NOMO-1 treated with DMSO at 0.1 percent for 48 hours (cell line): ENCODE results near the gene ZPLD1.
A peak's percentile ranks its signal among the peaks of the same experiment; 100 is the strongest.

ENCODE experiments used
- DNase-seq: peaks from one replicate; lab custom pipeline; 2025; ENCODE audit not compliant: unreplicated experiment; lab: John Stamatoyannopoulos, UW

The ZPLD1 gene

DNA sequence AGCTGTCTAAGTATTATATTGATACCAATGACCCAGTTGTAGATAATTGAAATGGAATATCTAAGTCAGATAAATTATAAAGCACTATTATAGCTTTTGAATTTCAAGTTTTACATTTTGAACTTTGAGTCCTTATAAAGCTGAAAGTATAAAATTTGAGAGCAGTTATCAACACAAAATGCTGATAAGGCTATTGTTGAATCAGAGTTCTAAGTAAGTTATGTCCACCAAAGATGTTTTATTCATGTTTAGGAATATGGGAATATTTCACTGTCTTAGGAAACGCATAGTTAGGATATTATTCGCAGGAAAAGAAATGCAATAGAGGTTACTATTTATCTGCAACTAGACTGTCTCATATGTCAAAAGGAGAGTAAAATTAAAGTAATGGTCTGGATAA is 29.4 kb downstream of the ZPLD1 start:
- DNase-seq: no peak

DNA sequence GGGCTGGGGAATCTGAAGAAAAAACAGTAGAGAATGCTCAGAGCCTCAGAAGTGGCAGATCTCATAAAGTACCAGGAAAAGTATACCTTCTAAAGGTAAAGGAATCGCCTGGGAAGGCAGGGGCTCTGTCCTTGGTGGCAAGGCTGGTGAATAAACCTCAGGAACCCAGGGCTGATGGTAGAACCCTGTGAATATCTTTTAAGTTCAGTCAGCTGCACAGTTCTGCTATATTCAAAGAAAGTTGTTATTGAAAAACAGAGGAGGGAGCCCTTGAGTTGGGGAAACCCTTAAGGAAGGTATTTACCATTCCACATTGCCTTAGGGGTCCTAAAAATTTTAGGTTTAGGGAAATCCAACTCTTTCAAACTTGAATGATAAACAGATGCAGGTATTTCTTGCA is 31.2 kb downstream of the ZPLD1 start:
- peak; percentile 19 for DNase-seq

GRCh38 chr3:102470066-102470465 is 35.3 kb downstream of the ZPLD1 start:
- no peak for DNase-seq

DNA sequence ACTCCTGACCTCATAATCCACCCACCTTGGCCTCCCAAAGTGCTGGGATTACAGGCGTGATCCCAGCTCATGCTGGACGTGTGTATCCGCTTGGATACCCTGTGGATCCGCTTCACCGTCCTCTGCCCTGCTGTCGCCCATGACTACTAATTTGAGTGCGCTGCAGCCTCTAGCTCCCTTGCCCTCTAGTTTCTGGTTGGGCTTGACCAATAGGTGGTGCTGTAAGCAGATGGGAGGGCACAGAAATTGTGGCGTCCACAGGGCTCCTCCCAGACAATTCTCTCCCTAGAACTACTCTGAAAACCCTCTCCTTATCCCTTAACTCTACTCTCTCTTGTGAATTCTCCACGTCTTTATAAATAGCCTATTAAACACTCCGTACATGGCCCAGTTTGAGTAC is 36.2 kb downstream of the ZPLD1 start:
- no peak for DNase-seq

GRCh38 chr3:102471491-102471890 is 36.7 kb downstream of the ZPLD1 start:
- DNase-seq: no peak

DNA sequence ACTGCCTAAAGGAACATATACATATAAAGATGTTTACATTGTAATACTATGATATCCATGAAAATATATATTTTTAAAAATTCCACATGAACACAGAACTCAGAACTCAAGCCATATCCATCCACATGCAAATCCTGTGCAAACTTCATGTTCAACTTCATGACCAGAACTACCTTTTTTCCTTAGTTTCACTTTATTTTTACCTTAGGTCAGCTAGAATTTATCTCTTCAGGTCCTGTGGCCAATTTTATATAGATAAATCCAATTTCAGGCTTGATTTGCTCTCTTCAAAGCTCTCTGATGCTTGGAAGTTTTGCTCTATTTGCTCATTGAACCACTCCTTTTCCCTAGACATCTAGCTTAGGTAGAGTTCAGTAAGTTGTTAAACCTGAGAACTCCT is 38.8 kb downstream of the ZPLD1 start:
- no peak for DNase-seq

DNA sequence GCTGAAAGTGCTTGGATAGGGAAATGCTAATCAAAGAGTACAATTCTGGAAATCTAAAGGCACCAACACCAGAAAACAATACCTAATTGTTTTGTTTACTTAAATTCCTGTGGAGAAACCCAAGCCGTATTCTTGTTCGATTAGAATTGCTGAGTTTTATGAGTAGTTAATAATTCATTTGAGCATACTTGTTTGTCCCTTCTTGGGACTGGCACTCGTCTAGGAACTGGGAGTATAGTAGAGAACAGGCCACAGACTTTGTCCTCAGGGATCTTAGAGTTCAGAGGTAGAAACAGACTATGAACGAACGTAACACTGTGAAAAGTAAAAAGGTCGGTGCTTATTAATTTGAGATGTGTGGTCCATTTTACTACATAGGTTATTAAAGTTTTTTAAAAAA is 39.4 kb downstream of the ZPLD1 start:
- DNase-seq: no peak

GRCh38 chr3:102476198-102476597 is 41.4 kb downstream of the ZPLD1 start:
- no peak for DNase-seq

GRCh38 chr3:102478160-102478559 is 43.3 kb downstream of the ZPLD1 start:
- DNase-seq: no peak

DNA sequence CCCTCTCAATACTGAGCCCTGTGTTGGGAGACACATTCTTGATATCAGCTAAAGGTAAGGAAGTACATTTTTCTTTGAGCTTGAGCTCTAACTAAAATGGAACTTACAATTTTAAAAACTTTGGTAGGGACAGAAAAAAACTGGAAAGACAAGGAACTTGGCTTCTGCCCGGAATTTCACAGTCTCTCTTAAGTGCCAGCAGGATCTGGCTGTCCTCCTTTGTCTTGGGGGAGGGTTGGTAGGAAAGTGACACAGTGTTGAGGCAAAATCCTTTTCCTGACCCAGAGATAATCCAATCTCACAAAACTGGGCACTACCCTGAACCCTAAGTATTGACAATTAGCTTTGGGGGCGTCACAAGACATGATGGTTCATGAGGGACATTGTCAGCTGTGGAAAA is 45.3 kb downstream of the ZPLD1 start:
- DNase-seq: no peak

DNA sequence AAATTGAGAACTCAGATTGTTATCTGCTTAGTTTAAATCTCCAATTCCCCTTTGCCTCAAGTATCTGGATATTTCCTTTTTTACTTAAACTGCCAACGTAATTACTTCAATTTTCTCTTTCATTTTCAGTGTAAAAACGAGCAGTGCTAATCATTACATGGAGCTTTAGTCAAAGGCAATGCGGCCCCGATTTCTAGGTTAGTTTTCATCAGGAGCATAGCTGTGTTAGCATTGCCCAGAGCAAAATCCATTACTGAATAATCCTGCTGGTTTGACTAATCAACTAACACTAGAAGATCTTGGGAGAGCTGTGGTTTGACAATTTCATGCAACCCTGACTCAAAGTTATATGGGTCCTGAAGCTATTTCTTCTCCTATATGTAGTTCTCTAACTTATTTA is 46.2 kb downstream of the ZPLD1 start:
- DNase-seq: peak; percentile 20

GRCh38 chr3:102483556-102483955 is 48.7 kb downstream of the ZPLD1 start:
- DNase-seq: no peak

DNA sequence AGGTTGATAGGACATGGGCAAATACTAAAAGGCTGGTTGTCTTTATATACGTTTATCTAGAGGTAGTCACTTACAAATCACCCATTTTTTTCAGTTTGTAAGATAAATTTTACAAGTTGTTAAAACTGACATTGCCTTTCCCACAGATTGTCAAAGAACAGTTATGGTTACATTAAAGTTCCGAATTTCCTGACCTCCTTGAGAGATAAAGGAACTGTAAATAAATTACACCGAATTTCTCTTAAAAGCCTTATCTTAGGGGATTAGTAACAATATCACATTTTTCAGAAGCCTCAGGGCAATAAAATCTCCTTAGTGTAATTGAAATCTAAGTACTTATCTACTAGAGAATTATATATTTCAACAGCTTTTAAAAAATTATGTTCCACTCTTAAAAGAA is 49.5 kb downstream of the ZPLD1 start:
- no peak for DNase-seq

DNA sequence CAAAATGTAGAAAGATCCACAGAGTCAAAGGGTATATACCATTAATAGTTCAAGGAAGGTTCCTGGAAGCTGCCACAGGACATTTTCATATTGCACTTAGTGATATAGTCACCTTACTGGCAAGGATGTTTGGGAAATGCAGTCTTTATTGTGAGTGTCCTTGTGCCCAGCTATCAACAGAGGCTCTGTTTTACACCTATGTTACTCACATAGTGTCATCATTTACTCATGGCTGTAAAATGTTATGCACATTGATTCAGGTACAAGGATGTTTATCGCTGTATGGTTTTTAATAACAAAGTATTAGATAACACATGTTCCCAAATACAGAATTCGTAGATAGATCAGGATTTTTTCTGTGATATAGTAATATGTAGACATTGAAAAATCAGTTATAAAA is 50.9 kb downstream of the ZPLD1 start:
- DNase-seq: no peak

GRCh38 chr3:102488331-102488730 is 53.5 kb downstream of the ZPLD1 start:
- DNase-seq: no peak

- DNase-seq: no peak
Measured at GRCh38 chr3:102492300-102492699, 57.5 kb downstream of the ZPLD1 start.

DNA sequence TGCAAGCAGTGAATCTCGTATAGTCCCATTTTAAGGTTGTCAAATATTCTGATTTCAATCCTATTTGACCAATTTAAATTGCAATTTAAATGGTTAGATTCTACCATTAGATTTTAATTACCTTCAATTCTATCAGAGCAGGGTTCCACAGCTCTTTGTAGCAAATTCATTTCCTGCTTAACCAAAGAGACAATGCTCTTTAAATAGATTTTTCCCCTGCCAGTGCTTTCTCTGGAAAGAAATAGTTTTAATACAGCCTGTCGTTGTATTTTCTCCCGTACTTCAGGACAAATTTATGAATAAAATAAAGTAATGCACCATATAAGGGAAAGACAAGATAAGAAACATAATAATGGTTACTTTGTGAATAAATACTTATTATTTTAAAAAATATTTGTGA is 62.8 kb downstream of the ZPLD1 start:
- DNase-seq: no peak

- no peak for DNase-seq
Measured at GRCh38 chr3:102505542-102505941, 70.7 kb downstream of the ZPLD1 start.

DNA sequence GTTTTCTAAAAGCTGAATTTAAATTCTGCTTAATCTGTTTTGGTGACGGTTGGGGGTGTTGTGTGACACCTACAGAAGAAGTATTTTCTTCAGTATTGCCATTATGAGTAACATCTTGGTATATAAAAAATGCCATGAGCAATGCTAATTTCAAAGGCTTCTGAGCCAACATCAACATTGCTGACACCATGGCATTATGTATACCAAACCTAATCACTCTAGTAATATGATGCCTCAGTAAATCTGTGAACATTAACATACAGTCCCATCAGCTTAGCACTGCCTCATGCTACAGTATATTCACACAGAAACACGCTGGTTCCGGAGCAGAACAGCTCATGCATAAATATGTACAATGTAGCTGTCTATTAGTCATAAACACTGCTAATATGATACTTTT is 75.8 kb downstream of the ZPLD1 start:
- no peak for DNase-seq

- DNase-seq: no peak
Measured at GRCh38 chr3:102511168-102511567, 76.4 kb downstream of the ZPLD1 start.

- peak; percentile 57 for DNase-seq
Measured at GRCh38 chr3:102511639-102512038, 76.8 kb downstream of the ZPLD1 start.

DNA sequence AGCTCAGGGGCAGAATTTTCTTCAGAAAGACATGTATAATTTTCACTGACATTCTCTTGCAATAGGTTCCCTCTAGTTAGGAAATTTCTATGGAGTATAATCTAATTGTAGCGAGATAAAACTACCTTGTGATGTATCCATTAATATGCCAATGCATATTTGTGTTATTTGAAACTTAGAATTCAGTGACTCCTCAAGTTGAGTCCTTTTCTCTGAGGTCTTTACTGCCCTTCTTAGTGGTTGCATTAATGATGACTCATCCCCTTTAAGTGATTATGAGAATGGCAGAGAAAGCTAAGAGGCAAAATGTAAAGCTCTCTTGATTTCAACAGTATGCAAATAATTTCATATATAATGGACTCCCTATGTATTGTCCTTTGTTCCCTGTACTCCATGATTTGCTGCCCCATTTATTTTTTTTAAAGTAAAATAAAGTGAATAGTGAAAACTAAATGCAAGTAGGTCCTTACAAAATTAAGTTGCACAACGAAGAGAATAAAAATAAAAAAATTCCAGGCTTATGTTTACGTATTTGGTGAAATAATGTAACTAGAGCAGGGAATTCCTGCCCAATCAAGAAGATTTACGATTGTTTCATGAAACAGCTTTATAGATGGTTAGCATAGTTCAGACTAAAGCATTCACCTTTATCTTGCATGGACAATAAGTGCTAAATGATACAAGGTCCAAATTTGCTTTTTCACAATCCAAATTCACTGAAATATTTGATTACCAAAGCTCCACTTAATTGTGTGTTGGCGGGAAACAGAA is 78.1 kb downstream of the ZPLD1 start:
- DNase-seq: peak; percentile 69

- no peak for DNase-seq
Measured at GRCh38 chr3:102514241-102514640, 79.4 kb downstream of the ZPLD1 start.
